ENCODE data around the gene EMC1. TPM values are rescaled to one million over a fixed set of nuclear protein-coding genes. Genes with fewer than 3 reads are reported as not detected.

Gene EMC1
- total RNA-seq, 2 donors from 2014 or later = 59.0 to 67.5 TPM

DNA sequence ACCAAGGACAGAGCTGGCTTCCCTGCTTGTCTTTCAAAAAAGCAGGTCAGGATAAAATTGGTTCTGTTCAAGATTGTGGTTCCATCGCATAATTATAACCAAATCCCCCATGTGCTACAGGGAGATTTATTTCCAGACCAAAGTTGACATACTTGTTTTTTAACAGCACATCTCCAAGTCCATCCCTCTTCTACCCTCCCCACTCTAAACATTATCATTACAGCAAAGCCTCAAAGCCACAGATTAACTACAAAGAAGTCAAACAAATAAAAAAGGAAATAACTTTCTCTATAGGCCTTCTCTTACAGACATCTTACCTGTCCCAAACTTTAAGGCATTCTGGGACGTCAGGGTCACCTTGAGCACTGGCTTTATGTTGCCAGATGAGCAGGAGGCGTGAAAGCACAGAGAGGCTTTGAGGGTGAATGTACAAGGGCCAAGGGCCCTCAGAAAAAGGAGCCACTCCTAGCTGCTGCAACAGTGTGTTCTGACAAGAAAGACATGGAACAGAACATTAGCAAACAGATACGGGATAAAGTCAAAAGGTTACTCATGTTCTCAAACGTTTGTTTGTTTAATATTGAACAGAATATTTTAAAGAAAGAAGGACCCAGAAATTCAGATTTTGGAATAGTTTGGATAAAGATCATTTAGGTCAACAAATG lies 72.5 kb downstream of the EMC1 start:
- H3K4me1 Mint-ChIP-seq = no peaks in the 10 kb centered on the region
- Histone ChIP-seq H3K9me3 (ENCODE audit: control insufficient read depth, low read length) (no peaks in the 10 kb centered on the region), H3K36me3 (ENCODE audit: control insufficient read depth, insufficient read depth, low read length) (peaks cover 100% of the 10 kb centered on the region), H3K27ac (ENCODE audit: low read depth, low read length) (no peak overlapping the region), H3K27me3 (ENCODE audit: control insufficient read depth, insufficient read depth, low read length, poor library complexity, severe bottlenecking) (no peaks in the 10 kb centered on the region), H3K9ac (ENCODE audit: extremely low read depth, low read length, poor library complexity, severe bottlenecking) (no peak overlapping the region), H3K4me1 (ENCODE audit: control insufficient read depth, insufficient read depth, low read length) (no peaks in the 10 kb centered on the region), H3K4me3 (ENCODE audit: low read length) (no peak overlapping the region)
- no peak overlapping the region for H3K4me3 Mint-ChIP-seq
- TF ChIP-seq, protein P1, sequence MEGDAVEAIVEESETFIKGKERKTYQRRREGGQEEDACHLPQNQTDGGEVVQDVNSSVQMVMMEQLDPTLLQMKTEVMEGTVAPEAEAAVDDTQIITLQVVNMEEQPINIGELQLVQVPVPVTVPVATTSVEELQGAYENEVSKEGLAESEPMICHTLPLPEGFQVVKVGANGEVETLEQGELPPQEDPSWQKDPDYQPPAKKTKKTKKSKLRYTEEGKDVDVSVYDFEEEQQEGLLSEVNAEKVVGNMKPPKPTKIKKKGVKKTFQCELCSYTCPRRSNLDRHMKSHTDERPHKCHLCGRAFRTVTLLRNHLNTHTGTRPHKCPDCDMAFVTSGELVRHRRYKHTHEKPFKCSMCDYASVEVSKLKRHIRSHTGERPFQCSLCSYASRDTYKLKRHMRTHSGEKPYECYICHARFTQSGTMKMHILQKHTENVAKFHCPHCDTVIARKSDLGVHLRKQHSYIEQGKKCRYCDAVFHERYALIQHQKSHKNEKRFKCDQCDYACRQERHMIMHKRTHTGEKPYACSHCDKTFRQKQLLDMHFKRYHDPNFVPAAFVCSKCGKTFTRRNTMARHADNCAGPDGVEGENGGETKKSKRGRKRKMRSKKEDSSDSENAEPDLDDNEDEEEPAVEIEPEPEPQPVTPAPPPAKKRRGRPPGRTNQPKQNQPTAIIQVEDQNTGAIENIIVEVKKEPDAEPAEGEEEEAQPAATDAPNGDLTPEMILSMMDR (conservative IDR thresholded peaks at IDR 0.05) = no peak
- H3K36me3 Mint-ChIP-seq (ENCODE audit: low read depth) = peaks cover 75% of the 10 kb centered on the region
- H3K27me3 Mint-ChIP-seq (ENCODE audit: insufficient read depth) = no peaks in the 10 kb centered on the region
- no peak overlapping the region for H3K27ac Mint-ChIP-seq
- DNase-seq = no peak
- no peaks in the 10 kb centered on the region for H3K9me3 Mint-ChIP-seq
- WGBS, 2 experiments (ENCODE audit: insufficient coverage in 1 of 2, insufficient read length in 1 of 2) = 91 to 95% methylated on average over 4 to 5 of the region's 5 CpGs

DNA sequence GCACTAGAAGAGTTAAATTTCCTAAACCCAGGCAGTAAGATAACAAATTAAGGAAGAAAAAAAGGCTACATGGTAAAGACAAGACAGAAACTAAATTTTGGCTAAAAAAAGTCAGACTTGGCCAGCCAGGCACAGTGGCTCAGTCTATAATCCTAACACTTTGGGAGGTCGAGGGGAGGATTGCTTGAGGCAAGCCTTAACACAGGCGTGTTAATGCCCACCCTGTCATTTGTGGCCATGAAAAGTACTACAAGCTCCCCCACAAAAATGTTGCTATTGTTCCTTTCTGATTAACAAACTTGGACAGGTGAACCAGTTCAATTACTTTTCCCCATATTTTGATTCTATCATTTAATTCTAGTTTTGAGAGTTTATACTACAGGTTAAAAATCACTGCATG lies 73.5 kb downstream of the EMC1 start:
- Histone ChIP-seq H3K27ac (ENCODE audit: low read depth, low read length) (no peak overlapping the region), H3K36me3 (ENCODE audit: control insufficient read depth, insufficient read depth, low read length) (peaks cover 100% of the 10 kb centered on the region), H3K27me3 (ENCODE audit: control insufficient read depth, insufficient read depth, low read length, poor library complexity, severe bottlenecking) (no peaks in the 10 kb centered on the region), H3K4me1 (ENCODE audit: control insufficient read depth, insufficient read depth, low read length) (no peaks in the 10 kb centered on the region), H3K4me3 (ENCODE audit: low read length) (no peak overlapping the region), H3K9me3 (ENCODE audit: control insufficient read depth, low read length) (no peaks in the 10 kb centered on the region), H3K9ac (ENCODE audit: extremely low read depth, low read length, poor library complexity, severe bottlenecking) (no peak overlapping the region)
- no peak overlapping the region for H3K4me3 Mint-ChIP-seq
- DNase-seq = no peak
- H3K36me3 Mint-ChIP-seq (ENCODE audit: low read depth) = peaks cover 76% of the 10 kb centered on the region
- 94 to 100% methylated on average over 2 of the region's 2 CpGs for WGBS, 2 experiments (ENCODE audit: insufficient coverage in 1 of 2, insufficient read length in 1 of 2)
- H3K9me3 Mint-ChIP-seq = no peaks in the 10 kb centered on the region
- H3K27me3 Mint-ChIP-seq (ENCODE audit: insufficient read depth) = no peaks in the 10 kb centered on the region
- no peaks in the 10 kb centered on the region for H3K4me1 Mint-ChIP-seq
- no peak overlapping the region for H3K27ac Mint-ChIP-seq
- TF ChIP-seq, protein P1 (conservative IDR thresholded peaks at IDR 0.05) = no peak

DNA sequence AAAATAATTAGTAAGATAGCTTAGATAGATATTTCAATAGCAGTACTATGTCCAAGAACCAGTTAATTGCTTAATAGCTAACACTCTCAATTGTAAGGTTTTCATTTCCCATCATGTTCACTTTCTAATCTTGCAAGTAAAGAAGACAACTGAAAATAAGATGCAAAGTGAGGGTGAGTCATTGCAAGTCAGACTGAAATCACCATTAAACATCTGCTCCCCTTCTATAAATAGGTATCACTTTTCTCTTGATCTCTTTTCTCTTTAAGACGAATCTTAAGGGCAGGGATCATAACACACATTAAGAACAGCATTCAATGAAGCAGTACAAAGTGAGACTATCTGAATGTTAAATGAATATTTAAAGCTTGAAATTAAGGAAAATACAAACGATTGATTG lies 81.7 kb downstream of the EMC1 start:
- Histone ChIP-seq H3K4me3 (ENCODE audit: low read length) (no peak overlapping the region), H3K4me1 (ENCODE audit: control insufficient read depth, insufficient read depth, low read length) (no peaks in the 10 kb centered on the region), H3K9ac (ENCODE audit: extremely low read depth, low read length, poor library complexity, severe bottlenecking) (no peak overlapping the region), H3K27ac (ENCODE audit: low read depth, low read length) (no peak overlapping the region), H3K36me3 (ENCODE audit: control insufficient read depth, insufficient read depth, low read length) (peaks cover 96% of the 10 kb centered on the region), H3K9me3 (ENCODE audit: control insufficient read depth, low read length) (no peaks in the 10 kb centered on the region), H3K27me3 (ENCODE audit: control insufficient read depth, insufficient read depth, low read length, poor library complexity, severe bottlenecking) (no peaks in the 10 kb centered on the region)
- H3K4me3 Mint-ChIP-seq = no peak overlapping the region
- H3K9me3 Mint-ChIP-seq = no peaks in the 10 kb centered on the region
- DNase-seq = no peak
- H3K27ac Mint-ChIP-seq = no peak overlapping the region
- H3K27me3 Mint-ChIP-seq (ENCODE audit: insufficient read depth) = no peaks in the 10 kb centered on the region
- H3K36me3 Mint-ChIP-seq (ENCODE audit: low read depth) = peaks cover 95% of the 10 kb centered on the region
- 98 to 100% methylated on average over 1 to 2 of the region's 2 CpGs for WGBS, 2 experiments (ENCODE audit: insufficient coverage in 1 of 2, insufficient read length in 1 of 2)
- no peaks in the 10 kb centered on the region for H3K4me1 Mint-ChIP-seq
- TF ChIP-seq, protein P1 (conservative IDR thresholded peaks at IDR 0.05) = no peak

Data from endodermal cell (in vitro differentiated cells).